HepG2 (cell line): ENCODE data around the gene NFKBIA. TPM values are rescaled to one million over a fixed set of nuclear protein-coding genes. Genes with fewer than 3 reads are reported as not detected.

Experiments
- BORCS8-MEF2B ChIP-seq: sonication (generic); formaldehyde crosslinking; IDR thresholded peaks from 2 replicates; pipeline ENCODE4 v1.8.0; 2022; ENCODE audit warnings: mild to moderate bottlenecking, missing genetic modification reagents
- CHCHD3 ChIP-seq: sonication (generic); formaldehyde crosslinking; IDR thresholded peaks from 2 replicates; pipeline ENCODE4 v1.8.0; 2022; ENCODE audit warnings: mild to moderate bottlenecking, missing genetic modification reagents, moderate library complexity
- E2F5 ChIP-seq: sonication (generic); formaldehyde crosslinking; conservative IDR thresholded peaks from 2 replicates; pipeline ENCODE4 v1.4.0; 2020; ENCODE audit warnings: missing genetic modification reagents
- GABPB1 ChIP-seq: IDR thresholded peaks from 2 replicates; pipeline ENCODE4 v1.6.1; 2016; ENCODE audit warnings: mild to moderate bottlenecking, missing genetic modification reagents, moderate library complexity, missing compliant biosample characterization
- GPN1 ChIP-seq: sonication (generic); formaldehyde crosslinking; IDR thresholded peaks from 2 replicates; pipeline ENCODE4 v1.5.1; 2020; ENCODE audit warnings: missing genetic modification reagents, borderline replicate concordance
- HNF4A ChIP-seq: sonication (generic); formaldehyde crosslinking; IDR thresholded peaks from 2 replicates; pipeline ENCODE4 v1.4.0; 2020; ENCODE audit warnings: missing genetic modification reagents
- KLF9 ChIP-seq: IDR thresholded peaks from 2 replicates; pipeline ENCODE4 v1.6.1; 2016; ENCODE audit warnings: low read depth
- KMT2A ChIP-seq: sonication (generic); formaldehyde crosslinking; IDR thresholded peaks from 2 replicates; pipeline ENCODE4 v1.4.0; 2020; ENCODE audit warnings: missing genetic modification reagents
- MAF1 ChIP-seq: sonication (generic); formaldehyde crosslinking; IDR thresholded peaks from 2 replicates; pipeline ENCODE4 v1.5.0; 2020; ENCODE audit warnings: missing genetic modification reagents, borderline replicate concordance
- MEIS2 ChIP-seq: sonication (generic); formaldehyde crosslinking; IDR thresholded peaks from 2 replicates; pipeline ENCODE4 v1.9.0; 2021; ENCODE audit warnings: mild to moderate bottlenecking, missing genetic modification reagents
- MTF1 ChIP-seq: sonication (generic); formaldehyde crosslinking; IDR thresholded peaks from 2 replicates; pipeline ENCODE4 v1.5.0; 2020; ENCODE audit warnings: missing genetic modification reagents
- POLR2AphosphoS2 ChIP-seq: IDR thresholded peaks from 2 replicates; pipeline ENCODE4 v1.6.1; 2011; ENCODE audit warnings: low read depth, low read length, improper control_type of control experiment
- PRMT3 ChIP-seq: sonication (generic); formaldehyde crosslinking; IDR thresholded peaks from 2 replicates; pipeline ENCODE4 v1.8.1; 2022; ENCODE audit warnings: low read depth, mild to moderate bottlenecking, moderate library complexity, missing genetic modification reagents, borderline replicate concordance
- SIX1 ChIP-seq: sonication (generic); formaldehyde crosslinking; IDR thresholded peaks from 2 replicates; pipeline ENCODE4 v1.4.0; 2020; ENCODE audit warnings: missing genetic modification reagents, borderline replicate concordance
- SP140L ChIP-seq: sonication (generic); formaldehyde crosslinking; IDR thresholded peaks from 2 replicates; pipeline ENCODE4 v1.4.0; 2020; ENCODE audit warnings: missing genetic modification reagents, borderline replicate concordance
- TEAD2 ChIP-seq: sonication (generic); formaldehyde crosslinking; IDR thresholded peaks from 2 replicates; pipeline ENCODE4 v1.9.0; 2021; ENCODE audit warnings: missing genetic modification reagents
- TEAD3 ChIP-seq: optimal IDR thresholded peaks from 2 replicates; pipeline ENCODE3; 2016; ENCODE audit warnings: borderline replicate concordance
- UBTF ChIP-seq: sonication (generic); formaldehyde crosslinking; IDR thresholded peaks from 2 replicates; pipeline ENCODE4 v1.4.0; 2020; ENCODE audit warnings: mild to moderate bottlenecking, missing genetic modification reagents
- ZNF101 ChIP-seq: sonication (generic); formaldehyde crosslinking; IDR thresholded peaks from 2 replicates; pipeline ENCODE4 v1.4.0; 2020; ENCODE audit warnings: mild to moderate bottlenecking, low read depth, missing genetic modification reagents, borderline replicate concordance
- ZNF225 ChIP-seq: sonication (generic); formaldehyde crosslinking; IDR thresholded peaks from 2 replicates; pipeline ENCODE4 v1.4.0; 2020; ENCODE audit warnings: mild to moderate bottlenecking, missing genetic modification reagents
- ZNF441 ChIP-seq: sonication (generic); formaldehyde crosslinking; IDR thresholded peaks from 2 replicates; pipeline ENCODE4 v1.7.0; 2021; ENCODE audit warnings: missing genetic modification reagents, borderline replicate concordance
- ZNF577 ChIP-seq: sonication (generic); formaldehyde crosslinking; IDR thresholded peaks from 2 replicates; pipeline ENCODE4 v1.4.0; 2020; ENCODE audit warnings: mild to moderate bottlenecking, low read depth, missing genetic modification reagents, borderline replicate concordance
- ZNF713 ChIP-seq: sonication (generic); formaldehyde crosslinking; IDR thresholded peaks from 2 replicates; pipeline ENCODE4 v1.4.0; 2020; ENCODE audit warnings: mild to moderate bottlenecking, missing genetic modification reagents
- ZNF766 ChIP-seq: sonication (generic); formaldehyde crosslinking; IDR thresholded peaks from 2 replicates; pipeline ENCODE4 v1.5.0; 2020; ENCODE audit warnings: missing genetic modification reagents, borderline replicate concordance
- ZNF790 ChIP-seq: sonication (generic); formaldehyde crosslinking; IDR thresholded peaks from 2 replicates; pipeline ENCODE4 v1.8.0; 2022; ENCODE audit warnings: missing genetic modification reagents, mild to moderate bottlenecking, borderline replicate concordance
- polyA plus RNA-seq, 8 experiments: library from polyadenylated mRNA; depleted of rRNA in 3 of 8; stranded (reverse) in 7 of 8; unstranded in 1 of 8; fragments of >200 nt; fragmentation: Illumina TruSeq in 4 of 8; extraction: Trizol in 4 of 8; gene quantifications; 2 replicates each; pipeline versions ENCODE4 v1.2.1 to v1.2.3, GENCODE V29; 2011 to 2016; ENCODE audit warnings: low read depth in 4 of 8, missing spikeins in 1 of 8, mixed read lengths in 1 of 8; ENCODE audit not compliant: insufficient read depth in 1 of 8
- total RNA-seq, 5 experiments: library from RNA; depleted of rRNA; stranded (reverse); fragments of >200 nt; fragmentation: Illumina TruSeq; extraction: Trizol; gene quantifications; 2 replicates each; pipeline ENCODE4 v1.2.3, GENCODE V29; 2016; ENCODE audit warnings: low read depth in 1 of 5
- TF ChIP-seq, protein P1 (sequence below): sonication (generic); formaldehyde crosslinking; IDR thresholded peaks from 2 replicates; pipeline ENCODE4 v1.8.0; 2022; ENCODE audit warnings: missing genetic modification reagents, mild to moderate bottlenecking, borderline replicate concordance
- TF ChIP-seq, protein P2 (sequence below): sonication (generic); formaldehyde crosslinking; IDR thresholded peaks from 2 replicates; pipeline ENCODE4 v1.4.0; 2020; ENCODE audit warnings: mild to moderate bottlenecking, low read depth, missing genetic modification reagents

Gene NFKBIA
- total and polyA plus RNA-seq, 2 of the 13 experiments (the other 11 are each of a cell fraction or from before 2014, with no cell fraction given), result 197 to 319 TPM

DNA sequence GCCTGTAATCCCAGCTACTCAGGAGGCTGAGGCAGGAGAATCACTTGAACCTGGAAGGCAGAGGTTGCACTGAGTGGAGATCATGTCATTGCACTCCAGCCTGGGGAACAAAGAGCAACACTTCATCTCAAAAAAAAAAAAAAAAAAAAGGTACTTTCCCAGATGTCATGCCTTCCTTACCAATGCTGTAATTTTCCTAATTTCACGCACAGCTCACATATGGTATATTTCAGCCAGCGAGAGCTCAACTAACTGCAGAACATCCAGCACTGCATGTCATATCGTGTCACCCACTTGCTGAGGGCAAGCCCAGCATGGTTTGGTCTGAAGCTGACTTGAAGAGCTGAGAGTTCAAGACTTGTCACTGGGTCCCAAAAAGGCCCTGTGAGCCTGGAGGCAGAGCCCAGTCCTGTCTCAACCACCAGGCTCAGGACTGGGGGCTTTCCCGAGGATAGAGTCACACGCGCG, 29.0 kb downstream of the NFKBIA start (continued):
- TF ChIP-seq, protein P1, sequence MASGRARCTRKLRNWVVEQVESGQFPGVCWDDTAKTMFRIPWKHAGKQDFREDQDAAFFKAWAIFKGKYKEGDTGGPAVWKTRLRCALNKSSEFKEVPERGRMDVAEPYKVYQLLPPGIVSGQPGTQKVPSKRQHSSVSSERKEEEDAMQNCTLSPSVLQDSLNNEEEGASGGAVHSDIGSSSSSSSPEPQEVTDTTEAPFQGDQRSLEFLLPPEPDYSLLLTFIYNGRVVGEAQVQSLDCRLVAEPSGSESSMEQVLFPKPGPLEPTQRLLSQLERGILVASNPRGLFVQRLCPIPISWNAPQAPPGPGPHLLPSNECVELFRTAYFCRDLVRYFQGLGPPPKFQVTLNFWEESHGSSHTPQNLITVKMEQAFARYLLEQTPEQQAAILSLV (CRISPR knock-in tag), result 0 out of 2 replicates have a peak, but pooled peaks have one; percentile 50
- TF ChIP-seq ZNF441 (CRISPR knock-in tag) (no peak), ZNF766 (no peak), POLR2AphosphoS2 (no peak), KMT2A (CRISPR knock-in tag) (no peak), BORCS8-MEF2B (CRISPR knock-in tag) (0 out of 2 replicates have a peak, but pooled peaks have one; percentile 52), SP140L (no peak), TEAD3 (CRISPR knock-in tag) (peak; percentile 11), MTF1 (CRISPR knock-in tag) (no peak), ZNF225 (no peak), ZNF577 (CRISPR knock-in tag) (no peak), TEAD2 (CRISPR knock-in tag) (no peak), PRMT3 (CRISPR knock-in tag) (no peak), KLF9 (no peak), ZNF790 (CRISPR knock-in tag) (no peak), E2F5 (CRISPR knock-in tag) (0 out of 2 replicates have a peak, but pooled peaks have one; percentile 31), MEIS2 (CRISPR knock-in tag) (0 out of 2 replicates have a peak, but pooled peaks have one; percentile 26), UBTF (no peak), GPN1 (CRISPR knock-in tag) (no peak), SIX1 (CRISPR knock-in tag) (no peak), CHCHD3 (CRISPR knock-in tag) (no peak), ZNF713 (no peak), HNF4A (CRISPR knock-in tag) (peak; percentile 37; the same call in 1 of the 2 replicates), ZNF101 (CRISPR knock-in tag) (no peak), MAF1 (CRISPR knock-in tag) (no peak), GABPB1 (CRISPR knock-in tag) (no peak)
- TF ChIP-seq, protein P2, sequence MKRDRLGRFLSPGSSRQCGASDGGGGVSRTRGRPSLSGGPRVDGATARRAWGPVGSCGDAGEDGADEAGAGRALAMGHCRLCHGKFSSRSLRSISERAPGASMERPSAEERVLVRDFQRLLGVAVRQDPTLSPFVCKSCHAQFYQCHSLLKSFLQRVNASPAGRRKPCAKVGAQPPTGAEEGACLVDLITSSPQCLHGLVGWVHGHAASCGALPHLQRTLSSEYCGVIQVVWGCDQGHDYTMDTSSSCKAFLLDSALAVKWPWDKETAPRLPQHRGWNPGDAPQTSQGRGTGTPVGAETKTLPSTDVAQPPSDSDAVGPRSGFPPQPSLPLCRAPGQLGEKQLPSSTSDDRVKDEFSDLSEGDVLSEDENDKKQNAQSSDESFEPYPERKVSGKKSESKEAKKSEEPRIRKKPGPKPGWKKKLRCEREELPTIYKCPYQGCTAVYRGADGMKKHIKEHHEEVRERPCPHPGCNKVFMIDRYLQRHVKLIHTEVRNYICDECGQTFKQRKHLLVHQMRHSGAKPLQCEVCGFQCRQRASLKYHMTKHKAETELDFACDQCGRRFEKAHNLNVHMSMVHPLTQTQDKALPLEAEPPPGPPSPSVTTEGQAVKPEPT (CRISPR knock-in tag), result no peak
